HCT116 (cell line): Measurements from ENCODE around the gene PAN3. TPM values are rescaled to one million over a fixed set of nuclear protein-coding genes. Genes with fewer than 3 reads are reported as not detected.
A peak's percentile ranks its signal among the peaks of the same experiment; 100 is the strongest.
"Not testable (repeated sequence)": the region's sequence is repeated elsewhere in the genome, so short reads cannot be mapped to it uniquely, and the experiment has no call there.

Experiments used
- ATAC-seq: fragments of 200-7000 bp; cut with Tn5 transposase; 2 replicates; pipeline ENCODE4 v1.9.1; 2020; ENCODE audit warnings: mild to moderate bottlenecking, moderate library complexity
- BruUV-seq: library from RNA; stranded (reverse); fragments of 400-500 nt; replicated peaks from 2 replicates; lab custom pipeline; 2021; lab: Mats Ljungman, UMichigan
- CTCF ChIA-PET: fragments of 300-600 bp; sonication (Branson Sonifier 250); formaldehyde crosslinking; loops from one replicate; lab custom pipeline; 2021; ENCODE audit warnings: antibody characterized with exemption; lab: Charles Lee
- POLR2A ChIA-PET: fragments of 300-600, 350-600 bp; sonication (Branson Sonifier 250); formaldehyde crosslinking; loops from one replicate; lab custom pipeline; 2021; ENCODE audit warnings: antibody characterized with exemption; lab: Charles Lee
- RAD21 ChIA-PET, 2 experiments: fragments of 300-600 bp; sonication (Branson Sonifier 250); formaldehyde crosslinking; loops; one replicate each; lab custom pipeline; 2023; ENCODE audit warnings: low total read pairs in 2 of 2; ENCODE audit not compliant: uncharacterized antibody in 2 of 2, unreplicated experiment in 2 of 2, low non-redundant PET in 1 of 2; lab: Charles Lee
- DNase-seq: peaks from one replicate; pipeline ENCODE4 v3.0.0-alpha.2; 2010; ENCODE audit warnings: low read depth, low spot score
- H2AFZ ChIP-seq: fragments of 200-600 bp; shearing (Covaris generic), sonication (generic); 2 replicates; pipeline ENCODE4 v1.6.1; 2017; ENCODE audit warnings: low read depth, mixed run types, mixed read lengths, antibody characterized with exemption, low read length; ENCODE audit not compliant: poor library complexity, severe bottlenecking
- H3K27ac ChIP-seq: 2 replicates; pipeline ENCODE4 v1.5.1; 2012; ENCODE audit warnings: low read depth, low read length
- H3K27me3 ChIP-seq: fragments of 200-600 bp; sonication (generic); 2 replicates; pipeline ENCODE4 v1.6.1; 2016; ENCODE audit warnings: mixed run types, low read length, mixed read lengths; ENCODE audit not compliant: insufficient read depth
- H3K36me3 ChIP-seq, 2 experiments: fragments of 200-500 bp in 1 of 2; fragments of 200-600 bp in 1 of 2; sonication (Bioruptor generic) in 1 of 2; sonication (generic) in 1 of 2; 2 replicates each; pipeline versions ENCODE4 v1.5.1 to v1.6.1; 2014 to 2016; ENCODE audit warnings: low read length in 2 of 2, inconsistent platforms in 1 of 2, mixed read lengths in 1 of 2, mixed run types in 1 of 2; ENCODE audit not compliant: insufficient read depth in 2 of 2, control insufficient read depth in 1 of 2
- H3K4me1 ChIP-seq, 2 experiments: fragments of 200-600 bp in 1 of 2; sonication (generic) in 1 of 2; 2 replicates each; pipeline versions ENCODE4 v1.5.1 to v1.6.1; 2012 to 2017; ENCODE audit warnings: low read length in 2 of 2, inconsistent platforms in 1 of 2, mild to moderate bottlenecking in 1 of 2, mixed read lengths in 1 of 2, mixed run types in 1 of 2, moderate library complexity in 1 of 2; ENCODE audit not compliant: insufficient read depth in 2 of 2, control insufficient read depth in 1 of 2
- H3K4me2 ChIP-seq: fragments of 200-600 bp; sonication (generic); 2 replicates; pipeline ENCODE4 v1.6.1; 2017; ENCODE audit warnings: mixed run types, low read length, mixed read lengths
- H3K4me3 ChIP-seq, 2 experiments: fragments of 200-600 bp in 1 of 2; sonication (generic) in 1 of 2; replicated peaks in 1 of 2; 2 replicates each; pipeline ENCODE4 v1.5.1; 2011 to 2016; ENCODE audit warnings: low read length in 2 of 2, control low read depth in 1 of 2, low read depth in 1 of 2, mild to moderate bottlenecking in 1 of 2, mixed read lengths in 1 of 2, mixed run types in 1 of 2
- H3K79me2 ChIP-seq: fragments of 200-600 bp; sonication (generic); 2 replicates; pipeline ENCODE4 v1.6.1; 2017; ENCODE audit warnings: mild to moderate bottlenecking, mixed run types, low read length, moderate library complexity, mixed read lengths; ENCODE audit not compliant: insufficient read depth
- H3K9ac ChIP-seq: fragments of 200-600 bp; sonication (generic); 2 replicates; pipeline ENCODE4 v1.6.1; 2016; ENCODE audit warnings: low read length, mixed read lengths
- H3K9me2 ChIP-seq: fragments of 200-600 bp; sonication (generic), shearing (Covaris generic); 2 replicates; pipeline ENCODE4 v1.6.1; 2017; ENCODE audit warnings: mixed run types, mild to moderate bottlenecking, moderate library complexity; ENCODE audit not compliant: insufficient read depth
- H3K9me3 ChIP-seq, 2 experiments: fragments of 200-500 bp in 1 of 2; fragments of 200-600 bp in 1 of 2; sonication (Bioruptor generic) in 1 of 2; sonication (generic) in 1 of 2; 2 replicates each; pipeline ENCODE4 v1.6.1; 2014 to 2017; ENCODE audit warnings: low read length in 2 of 2, mixed read lengths in 2 of 2, inconsistent platforms in 1 of 2, low read depth in 1 of 2, mild to moderate bottlenecking in 1 of 2, mixed run types in 1 of 2, moderate library complexity in 1 of 2; ENCODE audit not compliant: control insufficient read depth in 1 of 2, insufficient read depth in 1 of 2
- H4K20me1 ChIP-seq: fragments of 200-600 bp; sonication (generic), shearing (Covaris generic); 2 replicates; pipeline ENCODE4 v1.6.1; 2017; ENCODE audit warnings: mixed run types, mild to moderate bottlenecking, moderate library complexity; ENCODE audit not compliant: insufficient read depth
- CBX3 ChIP-seq: IDR thresholded peaks from 2 replicates; pipeline ENCODE4 v1.6.1; 2012; ENCODE audit warnings: low read depth
- ZFX ChIP-seq: fragments of 450-650 bp; IDR thresholded peaks from 2 replicates; pipeline ENCODE4 v1.6.1; 2017
- intact Hi-C: fragments of 100-400 bp; cut with micrococcal nuclease; formaldehyde crosslinking; loops from 2 replicates; pipeline ENCODE4 v1.10.0; 2022
- total RNA-seq: library from RNA; stranded (reverse); gene quantifications from one replicate; pipeline ENCODE4 v1.2.1, GENCODE V29; 2021; ENCODE audit not compliant: unreplicated experiment
- TF ChIP-seq, protein P1 (sequence below): IDR thresholded peaks from 2 replicates; pipeline ENCODE4 v1.6.1; 2012

PAN3 gene
- total RNA-seq, 1 experiment from 2014 or later: 30.1 TPM

DNA sequence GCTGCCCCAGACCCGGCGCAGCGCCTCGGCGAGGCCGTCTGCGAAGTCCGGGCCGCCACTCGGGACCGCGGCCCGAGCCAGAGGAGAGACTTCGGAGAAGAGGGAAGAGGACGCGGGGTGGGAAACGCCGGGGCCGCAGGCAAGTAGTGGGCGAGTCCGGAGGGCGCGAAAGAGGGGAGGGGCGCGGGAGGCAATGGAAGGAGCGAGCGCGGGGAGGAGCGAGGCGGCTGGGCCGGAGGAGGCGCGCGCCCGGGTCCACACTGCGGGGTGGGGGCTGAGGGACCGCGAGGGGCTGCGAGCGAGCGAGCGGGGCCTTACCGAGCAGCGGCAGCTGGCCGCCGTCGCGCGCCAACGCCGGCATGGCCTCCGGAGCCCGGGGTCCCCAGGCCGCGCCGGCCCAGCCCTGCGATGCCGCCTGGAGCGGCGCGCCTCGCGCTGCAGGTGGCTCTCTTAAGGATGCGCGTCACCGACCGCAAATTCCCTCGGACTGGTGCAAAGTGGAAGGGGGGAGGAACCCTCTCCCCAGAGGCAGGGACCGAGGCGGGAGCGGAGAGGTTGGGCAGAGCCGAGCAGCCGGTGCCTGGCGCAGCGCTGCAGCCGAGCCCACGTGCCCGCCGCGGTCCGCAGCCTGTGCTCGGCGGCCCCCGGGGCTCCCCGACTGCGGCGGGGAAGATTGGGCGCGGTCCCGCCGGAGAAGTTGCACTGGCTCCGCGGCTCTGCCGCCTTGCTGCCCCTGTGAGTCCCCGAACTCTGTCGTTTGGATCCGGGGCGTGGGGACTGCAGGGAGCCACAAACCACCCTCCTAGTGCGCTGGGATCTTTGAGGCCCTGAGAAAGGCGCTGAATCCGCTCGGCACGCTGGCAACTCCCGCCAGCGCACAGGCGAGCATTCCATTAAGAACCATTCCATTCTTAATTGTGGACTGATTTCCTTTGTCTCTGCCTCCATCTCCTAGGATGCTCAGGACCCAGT, 37.9 kb upstream of the PAN3 start, which contains the start of gene FLT3:
FLT3 (minus strand) TSS at position 427 of the 972 bp plus-strand sequence; CDS start at position 361, 66 bp downstream.
- Histone ChIP-seq H3K9ac (peak within 1 kb of the TSS; percentile 49), H3K27ac (no peak within 1 kb of the TSS; the same call in 1 of the 2 replicates), H3K4me2 (peak within 1 kb of the TSS; percentile 82), H2AFZ (peak within 1 kb of the TSS; percentile 79), H4K20me1 (no peaks in the 10 kb centered on the region), H3K36me3 (no peaks in the 10 kb centered on the region), H3K4me3 (peak within 1 kb of the TSS; percentile 23 to 53), H3K9me2 (no peaks in the 10 kb centered on the region), H3K4me1 (peaks cover 0 to 13% of the 10 kb centered on the region in 2 experiments; a peak in 2 of 4 replicates), H3K79me2 (no peaks in the 10 kb centered on the region), H3K27me3 (peaks cover 16% of the 10 kb centered on the region; the same call in 1 of the 2 replicates), H3K9me3 (no peaks in the 10 kb centered on the region)
- ATAC-seq: peak; percentile 97
- ChIA-PET RAD21 (no interaction called here), POLR2A (interaction anchor here (1.0 kb wide), 1 partner anchor 37 kb away, joined by 3 read pairs; no protein-coding TSS in a partner anchor), CTCF (no interaction called here)
- TF ChIP-seq ZFX: peak; percentile 31; the same call in 1 of the 2 replicates
- TF ChIP-seq, protein P1, sequence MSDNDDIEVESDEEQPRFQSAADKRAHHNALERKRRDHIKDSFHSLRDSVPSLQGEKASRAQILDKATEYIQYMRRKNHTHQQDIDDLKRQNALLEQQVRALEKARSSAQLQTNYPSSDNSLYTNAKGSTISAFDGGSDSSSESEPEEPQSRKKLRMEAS: peak; percentile 52
- TF ChIP-seq CBX3: no peak
- no TSS peak for BruUV-seq
- DNase-seq: peak; percentile 51
- intact Hi-C loops: no loop called here

DNA sequence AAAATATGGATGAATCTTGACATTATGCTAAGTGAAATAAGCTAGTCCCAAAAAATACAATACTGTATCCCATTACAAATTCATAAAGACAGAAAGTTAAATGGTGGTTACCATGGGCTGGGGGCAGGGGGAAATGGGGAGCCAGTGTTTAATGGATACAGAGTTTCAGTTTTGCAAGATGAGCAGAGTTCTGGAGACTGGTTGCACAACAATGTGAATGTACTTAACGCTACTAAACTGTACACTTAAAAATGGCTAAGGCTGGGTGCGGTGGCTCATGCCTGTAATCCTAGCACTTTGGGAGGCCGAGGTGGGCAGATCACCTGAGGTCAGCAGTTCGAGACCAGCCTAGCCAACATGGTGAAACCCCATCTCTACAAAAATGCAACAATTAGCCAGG, 36.5 kb upstream of the PAN3 start:
- H3K9me2 ChIP-seq, DNase-seq, H3K4me2 ChIP-seq, H4K20me1 ChIP-seq, H3K36me3 ChIP-seq, BruUV-seq, CTCF ChIA-PET, RAD21 ChIA-PET, intact Hi-C loops, H3K27ac ChIP-seq, H3K9me3 ChIP-seq, ATAC-seq, H3K4me3 ChIP-seq, H3K79me2 ChIP-seq, H2AFZ ChIP-seq, H3K9ac ChIP-seq: not testable (repeated sequence)
- Histone ChIP-seq H3K27me3 (peaks cover 16% of the 10 kb centered on the region; the same call in 1 of the 2 replicates), H3K4me1 (peaks cover 0 to 13% of the 10 kb centered on the region in 2 experiments; a peak in 2 of 4 replicates)
- POLR2A ChIA-PET: interaction anchor here (0.8 kb wide), 1 partner anchor 652 kb away, joined by 3 read pairs; no protein-coding TSS in a partner anchor
